GDM1 (cell line): ENCODE data around the gene FOXS1.

Experiments used
- DNase-seq: peaks from one replicate; lab custom pipeline; 2025; lab: John Stamatoyannopoulos, UW

FOXS1 gene

GRCh38 chr20:31861135-31861384 is 15.7 kb upstream of the FOXS1 start:
- no peak for DNase-seq

GRCh38 chr20:31860390-31861134 is 15.2 kb upstream of the FOXS1 start:
- DNase-seq, result no peak

DNA sequence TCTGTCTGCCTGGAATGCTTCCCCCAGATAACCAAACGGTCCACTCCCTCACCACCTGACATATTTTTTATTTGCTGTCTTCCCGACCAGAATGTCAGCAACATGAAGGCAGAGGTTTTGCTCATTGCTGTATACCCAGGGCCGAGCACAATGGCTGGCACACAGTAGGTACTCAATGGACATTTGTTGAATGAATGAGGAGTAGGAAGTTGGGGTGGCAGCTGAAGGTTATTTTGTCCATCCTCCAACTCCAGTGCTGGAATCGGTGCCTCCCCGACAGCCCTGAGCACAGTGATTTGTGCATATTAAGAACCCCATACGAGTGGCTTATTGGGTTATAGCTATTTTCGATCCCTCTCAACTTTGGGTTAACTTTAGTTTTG is 14.6 kb upstream of the FOXS1 start:
- no peak for DNase-seq

DNA sequence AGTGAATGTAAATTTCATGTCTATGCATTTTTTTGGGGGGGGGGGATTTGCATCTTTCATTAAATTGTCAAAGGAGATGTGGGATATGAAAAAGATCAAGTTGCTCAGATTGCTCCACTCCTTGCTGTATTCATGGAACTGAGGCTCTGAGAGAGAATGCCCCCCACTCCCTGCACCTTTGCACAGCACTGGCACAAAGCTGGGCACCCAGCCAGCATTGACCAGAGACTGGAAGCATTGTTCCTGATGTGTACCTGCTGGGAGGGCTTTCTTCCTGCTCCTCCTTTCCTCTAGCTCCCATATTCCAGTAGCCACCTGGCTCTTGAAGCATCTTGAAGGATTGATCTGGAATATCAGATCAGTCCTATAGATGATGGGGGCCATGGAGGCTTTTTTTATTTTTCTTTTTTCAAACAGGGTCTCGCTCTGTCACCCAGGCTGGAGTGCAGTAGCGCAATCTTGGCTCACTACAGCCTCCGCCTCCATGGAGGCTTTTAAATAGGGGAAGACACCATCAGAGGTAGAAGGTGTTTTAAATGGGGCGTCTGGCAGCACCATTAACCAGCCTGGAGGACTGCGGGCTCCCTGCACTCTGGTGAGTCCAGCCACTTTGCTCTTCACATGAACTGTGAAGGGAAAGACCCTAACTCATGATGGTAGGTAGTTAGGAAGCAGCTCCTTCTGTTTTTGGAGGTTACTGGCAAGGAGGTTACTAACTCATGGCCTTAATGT is 14.0 kb upstream of the FOXS1 start:
- no peak for DNase-seq

- DNase-seq, result no peak
These were observed 13.3 kb upstream of the FOXS1 start for GRCh38 chr20:31858760-31859083.

- DNase-seq, result no peak
These were observed 12.7 kb upstream of the FOXS1 start for GRCh38 chr20:31857861-31858759.

DNA sequence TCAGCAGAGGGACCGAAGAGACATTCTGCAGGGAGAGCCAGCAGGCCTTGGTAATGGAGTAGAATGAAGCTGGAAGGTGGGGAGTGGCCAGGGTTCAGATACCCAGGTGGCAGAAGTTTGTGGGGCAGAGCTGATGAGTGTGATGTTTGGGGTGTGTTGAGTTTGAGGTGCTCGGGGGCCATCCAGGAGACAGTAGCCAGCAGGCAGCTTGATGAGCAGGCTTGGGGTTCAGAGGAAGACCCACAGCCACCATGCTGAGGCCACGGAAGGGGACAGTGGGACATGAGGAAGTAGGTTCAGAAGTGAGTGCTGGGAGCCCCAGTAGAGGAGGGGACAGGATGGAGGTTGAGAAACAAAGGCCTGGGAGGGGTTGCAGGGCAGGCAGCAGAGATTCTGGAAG is 11.1 kb upstream of the FOXS1 start:
- no peak for DNase-seq

GRCh38 chr20:31853481-31853880 is 8.1 kb upstream of the FOXS1 start:
- DNase-seq, result no peak

- no peak for DNase-seq
These were observed 6.0 kb upstream of the FOXS1 start for GRCh38 chr20:31851240-31851955.

DNA sequence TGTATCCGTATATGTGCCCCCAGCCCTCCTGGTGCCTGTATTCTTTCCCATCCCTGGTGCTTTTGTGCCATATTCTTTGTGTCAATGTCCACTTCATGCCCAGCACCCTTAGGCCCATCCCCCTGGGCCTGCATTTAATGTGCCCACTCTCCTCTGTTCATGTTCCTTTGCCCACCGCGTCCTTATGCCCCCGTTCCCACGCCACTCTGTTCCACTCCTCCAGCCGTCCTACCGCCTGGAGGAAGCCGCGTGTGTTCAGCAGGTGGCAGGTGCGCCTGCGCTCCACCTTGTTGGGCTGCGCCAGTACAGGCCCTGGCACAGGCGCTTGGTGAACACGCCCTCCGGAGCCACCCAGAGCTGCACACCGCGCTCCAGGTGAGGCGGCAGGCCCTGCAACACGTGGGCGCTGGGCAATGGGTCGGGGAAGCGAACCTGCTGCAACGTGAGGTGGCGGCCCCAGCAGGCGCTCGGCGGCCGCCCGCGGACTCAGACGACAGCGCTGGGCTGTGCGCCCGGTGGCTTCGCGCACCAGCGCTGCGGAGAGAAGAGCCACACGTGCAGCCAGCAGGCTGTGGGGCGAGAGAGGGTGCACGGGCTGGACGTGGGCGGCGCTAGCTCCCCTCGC is 4.0 kb upstream of the FOXS1 start:
- DNase-seq, result no peak

DNA sequence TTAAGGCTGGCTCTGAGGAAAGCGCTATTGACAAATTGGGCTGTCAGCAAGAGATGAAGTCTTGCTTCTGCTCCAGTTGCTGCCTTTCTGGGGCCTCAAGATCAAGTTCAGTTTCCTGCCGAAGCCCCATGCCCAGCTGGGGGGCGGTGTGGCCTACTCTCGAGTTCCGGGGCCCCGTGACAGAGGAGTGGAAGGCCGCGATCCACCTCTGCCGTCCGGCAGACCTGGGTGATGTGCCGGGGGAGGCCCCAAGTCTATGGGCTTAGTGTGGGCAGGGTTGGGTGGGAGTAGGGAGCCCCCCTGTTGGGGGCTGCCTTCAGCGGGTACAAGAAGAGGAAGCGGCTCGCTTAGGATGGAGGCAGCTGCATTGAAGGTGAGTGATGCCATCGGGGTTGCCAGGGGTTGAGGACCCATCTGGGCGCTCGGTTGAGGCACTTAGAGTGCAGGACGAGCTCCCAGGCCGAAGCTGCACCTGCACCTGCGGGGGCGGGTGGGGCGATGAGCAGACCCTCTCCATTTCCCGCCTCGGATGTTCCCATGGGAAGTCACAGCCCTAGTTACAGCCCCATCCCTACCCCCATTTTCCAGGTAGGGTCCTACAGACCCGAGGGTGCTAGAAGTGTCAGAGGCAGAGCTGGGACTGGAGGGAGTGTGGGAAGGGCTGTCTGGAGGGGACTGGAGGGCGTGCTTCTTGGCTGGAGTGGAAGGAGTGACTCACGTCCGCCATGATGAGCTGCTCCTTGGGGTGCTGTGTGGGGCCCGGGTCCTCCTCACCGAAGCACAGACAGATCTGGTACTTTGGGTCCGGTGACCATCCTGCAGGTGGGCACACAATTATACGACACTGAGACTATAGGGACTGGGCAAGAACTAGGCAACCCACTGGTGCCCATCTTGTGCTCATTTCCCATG is 2.9 kb upstream of the FOXS1 start:
- no peak for DNase-seq

GRCh38 chr20:31846793-31847138 is 1.4 kb upstream of the FOXS1 start:
- no peak for DNase-seq

DNA sequence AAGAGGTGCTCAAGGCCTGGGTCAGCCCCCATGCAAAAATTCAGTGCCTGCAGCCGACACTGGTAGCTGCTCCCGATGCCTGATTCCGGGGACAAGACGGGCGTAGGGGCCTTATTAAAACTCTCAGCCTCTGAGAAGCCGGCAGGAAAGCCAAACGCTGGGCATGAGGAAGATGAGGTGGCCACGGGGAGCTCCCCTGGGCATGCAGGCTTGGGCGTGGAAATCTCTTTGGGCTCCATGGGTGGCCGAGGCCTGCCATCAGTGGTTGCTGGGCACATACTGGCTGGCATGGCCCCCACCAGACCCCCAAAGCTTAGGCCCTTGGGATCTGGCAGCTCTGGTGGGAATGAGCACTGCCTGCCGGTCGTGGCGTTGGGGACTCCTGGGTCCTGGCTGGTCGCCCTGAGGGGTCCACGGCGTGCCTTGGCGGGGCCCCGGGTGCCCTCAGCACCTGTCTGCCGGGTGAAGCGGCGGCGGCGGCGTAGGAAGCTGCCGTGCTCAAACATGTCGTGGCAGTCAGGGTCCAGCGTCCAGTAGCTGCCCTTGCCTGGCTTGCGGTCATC is 586 bp downstream of the FOXS1 start:
- DNase-seq, result no peak

DNA sequence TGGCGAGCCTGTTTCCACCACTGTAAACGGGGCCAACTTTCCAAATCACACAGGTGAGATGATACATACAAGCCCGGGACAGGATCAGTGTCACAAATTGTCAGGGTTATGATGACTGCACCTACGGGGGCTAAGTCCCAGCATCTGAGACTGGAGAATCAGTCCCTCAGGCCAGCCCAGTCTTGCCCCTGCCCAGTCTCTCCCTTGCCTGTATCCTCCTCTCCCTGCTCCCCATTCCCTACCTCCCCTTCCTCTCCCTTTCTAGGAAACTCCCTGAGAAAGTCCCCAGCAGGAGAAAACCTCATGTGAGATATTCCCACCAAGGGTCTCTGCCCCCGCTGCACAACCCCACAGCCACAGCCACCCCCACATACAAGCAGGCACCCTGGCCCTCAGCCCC is 1.5 kb downstream of the FOXS1 start:
- no peak for DNase-seq

- no peak for DNase-seq
These were observed 2.1 kb downstream of the FOXS1 start for GRCh38 chr20:31843288-31843687.

- DNase-seq, result no peak
These were observed 2.8 kb downstream of the FOXS1 start for GRCh38 chr20:31842471-31843157.

DNA sequence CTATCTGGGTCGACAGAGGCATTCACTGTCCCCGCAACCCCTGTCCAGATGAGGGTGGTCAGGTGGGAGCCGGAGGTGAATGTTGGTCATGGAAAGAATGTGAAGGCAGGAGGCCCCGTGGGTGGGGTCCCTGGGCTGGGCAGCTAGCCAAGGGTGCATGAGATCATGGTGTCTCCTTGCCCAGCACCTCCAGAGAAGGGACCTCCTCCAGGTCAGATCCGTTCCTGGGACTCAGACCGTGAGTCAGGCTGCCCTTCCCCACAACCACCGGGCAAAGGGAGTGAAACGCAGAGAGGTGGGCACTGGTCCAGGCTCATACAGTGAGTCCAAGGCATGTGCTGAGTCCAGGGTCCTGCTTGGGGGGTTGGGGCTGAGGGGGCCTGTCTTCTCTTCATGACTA is 3.5 kb downstream of the FOXS1 start:
- DNase-seq, result no peak

DNA sequence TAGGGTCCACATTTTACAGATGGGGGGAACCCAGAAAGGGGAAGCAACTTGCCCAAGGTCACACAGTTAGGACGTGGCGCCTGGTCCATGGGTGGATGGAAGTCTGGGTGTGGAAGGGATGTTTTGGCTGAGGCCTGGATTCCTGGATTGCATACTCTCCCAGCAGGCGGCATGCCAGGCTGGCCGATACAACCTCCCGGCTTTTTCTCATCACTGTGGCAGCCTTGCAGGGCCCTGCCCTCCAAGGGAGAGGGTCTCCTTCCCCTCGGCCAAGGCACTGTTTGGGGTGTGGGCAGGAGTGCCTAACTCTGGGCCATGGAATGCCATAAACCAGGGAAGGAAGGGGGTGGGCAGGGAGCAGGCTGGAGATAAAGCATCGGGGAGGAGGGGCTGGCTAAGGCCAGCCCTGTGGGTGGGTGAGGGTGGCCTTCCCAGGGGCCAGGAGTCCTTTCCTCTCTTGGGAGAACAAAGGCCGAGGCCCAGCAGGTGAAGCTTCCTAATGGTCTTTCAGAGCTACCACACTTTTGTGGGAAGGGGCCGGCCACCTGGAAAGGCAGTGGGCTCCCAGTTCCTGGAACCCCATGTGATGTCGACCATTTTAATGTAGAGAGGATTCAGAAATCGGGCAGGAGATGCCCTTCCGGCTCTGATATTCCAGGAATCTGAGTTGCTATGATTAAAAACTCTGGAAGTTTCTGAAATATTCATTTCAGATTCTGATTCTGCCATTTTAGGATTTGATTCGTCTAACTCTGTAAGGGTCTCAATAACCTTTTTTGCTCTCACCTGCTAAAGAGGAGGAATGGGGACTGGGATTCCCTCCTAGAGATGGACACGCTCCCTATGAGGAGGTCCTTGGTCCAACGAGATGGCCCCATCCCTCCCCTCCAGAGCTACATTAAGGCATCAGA is 4.2 kb downstream of the FOXS1 start:
- no peak for DNase-seq
